Tibial artery (tissue), 4 donors: ENCODE data around the gene TOMM6.

ENCODE experiments used
- DNase-seq, 2 donors: peaks; one replicate each; pipeline ENCODE4 v3.0.0-alpha.2; 2019
- H3K27ac ChIP-seq, 2 donors: fragments of 200-600 bp; sonication (generic) in 1 of 2; 1 replicate in 1 of 2; 2 replicates in 1 of 2; pipeline ENCODE4 v1.5.1; 2018 to 2019; ENCODE audit warnings: mild to moderate bottlenecking in 1 of 2
- H3K27me3 ChIP-seq, 2 donors: fragments of 200-600 bp; sonication (generic) in 1 of 2; one replicate each; pipeline versions ENCODE4 v1.5.1 to v1.6.0; 2016 to 2019
- H3K36me3 ChIP-seq, 3 donors: fragments of 200-600 bp; sonication (generic) in 2 of 3; one replicate each; pipeline ENCODE4 v1.5.1; 2016 to 2019; ENCODE audit warnings: mild to moderate bottlenecking in 2 of 3
- H3K4me1 ChIP-seq, 4 donors: fragments of 200-600 bp; sonication (generic) in 2 of 4; 1 replicate in 3 of 4; 2 replicates in 1 of 4; pipeline ENCODE4 v1.5.1; 2016 to 2019
- H3K4me3 ChIP-seq, 2 donors: fragments of 200-600 bp; sonication (generic) in 1 of 2; 1 replicate in 1 of 2; 2 replicates in 1 of 2; pipeline ENCODE4 v1.5.1; 2018 to 2019; ENCODE audit warnings: mild to moderate bottlenecking in 2 of 2
- H3K9me3 ChIP-seq, 3 donors: fragments of 200-600 bp; sonication (generic) in 1 of 3; one replicate each; pipeline ENCODE4 v1.5.1; 2016 to 2019
- CTCF ChIP-seq, 2 experiments: fragments of 200-600 bp in 1 of 2; fragments of 450-650 bp in 1 of 2; IDR thresholded peaks; one replicate each; pipeline ENCODE4 v1.5.1; 2017 to 2019; ENCODE audit warnings: antibody characterized with exemption in 2 of 2, mild to moderate bottlenecking in 1 of 2, moderate library complexity in 1 of 2
- intact Hi-C: fragments of 100-400 bp; cut with DNase I; formaldehyde crosslinking; loops from one replicate; pipeline ENCODE4 v1.15.0; 2023; ENCODE audit warnings: low total_unique reads

The TOMM6 gene

GRCh38 chr6:41813956-41814355 is 26.5 kb downstream of the TOMM6 start:
- Histone ChIP-seq H3K27ac (no peak overlapping the region), H3K4me3 (no peak overlapping the region), H3K36me3 (no peaks in the 10 kb centered on the region), H3K27me3 (no peaks in the 10 kb centered on the region), H3K9me3 (no peaks in the 10 kb centered on the region), H3K4me1 (no peaks in the 10 kb centered on the region)
- intact Hi-C loops, result no loop called here
- DNase-seq, result no peak
- TF ChIP-seq CTCF (IDR thresholded peaks at IDR 0.05), result no peak

DNA sequence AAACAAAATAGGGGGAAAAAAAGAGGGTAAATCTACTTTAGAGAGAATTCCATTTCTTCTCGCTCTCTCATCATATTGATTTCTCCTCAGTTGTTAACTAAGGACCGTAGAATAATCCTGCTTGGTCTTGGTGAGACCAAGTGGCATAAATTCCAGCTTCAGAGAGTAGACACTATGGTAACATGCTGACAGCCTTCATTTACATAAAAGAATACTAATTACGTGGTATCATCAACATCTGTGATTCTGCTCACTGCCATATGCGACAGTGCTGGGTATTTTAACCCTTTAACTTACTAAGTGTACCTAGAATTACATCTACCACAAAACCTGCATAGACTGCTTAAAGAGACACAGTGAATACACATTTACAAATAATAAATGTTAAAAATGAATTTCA is 27.1 kb downstream of the TOMM6 start:
- H3K9me3 ChIP-seq, result no peaks in the 10 kb centered on the region
- DNase-seq, result no peak
- TF ChIP-seq CTCF (IDR thresholded peaks at IDR 0.05), result no peak
- H3K4me1 ChIP-seq, result no peaks in the 10 kb centered on the region
- H3K4me3 ChIP-seq, result no peak overlapping the region
- intact Hi-C loops, result no loop called here
- no peaks in the 10 kb centered on the region for H3K27me3 ChIP-seq
- H3K36me3 ChIP-seq, result no peaks in the 10 kb centered on the region
- no peak overlapping the region for H3K27ac ChIP-seq

GRCh38 chr6:41815587-41815986 is 28.1 kb downstream of the TOMM6 start:
- Histone ChIP-seq H3K4me1 (no peaks in the 10 kb centered on the region), H3K27me3 (no peaks in the 10 kb centered on the region), H3K27ac (no peak overlapping the region), H3K36me3 (no peaks in the 10 kb centered on the region), H3K9me3 (no peaks in the 10 kb centered on the region), H3K4me3 (no peak overlapping the region)
- intact Hi-C loops, result no loop called here
- no peak for DNase-seq
- no peak for TF ChIP-seq CTCF (IDR thresholded peaks at IDR 0.05)

- no peak for TF ChIP-seq CTCF (IDR thresholded peaks at IDR 0.05)
- Histone ChIP-seq H3K27ac (no peak overlapping the region), H3K36me3 (no peaks in the 10 kb centered on the region), H3K9me3 (no peaks in the 10 kb centered on the region), H3K27me3 (no peaks in the 10 kb centered on the region), H3K4me1 (no peaks in the 10 kb centered on the region), H3K4me3 (no peak overlapping the region)
- intact Hi-C loops, result no loop called here
- no peak for DNase-seq
Measured at GRCh38 chr6:41818271-41819054, 31.0 kb downstream of the TOMM6 start.

DNA sequence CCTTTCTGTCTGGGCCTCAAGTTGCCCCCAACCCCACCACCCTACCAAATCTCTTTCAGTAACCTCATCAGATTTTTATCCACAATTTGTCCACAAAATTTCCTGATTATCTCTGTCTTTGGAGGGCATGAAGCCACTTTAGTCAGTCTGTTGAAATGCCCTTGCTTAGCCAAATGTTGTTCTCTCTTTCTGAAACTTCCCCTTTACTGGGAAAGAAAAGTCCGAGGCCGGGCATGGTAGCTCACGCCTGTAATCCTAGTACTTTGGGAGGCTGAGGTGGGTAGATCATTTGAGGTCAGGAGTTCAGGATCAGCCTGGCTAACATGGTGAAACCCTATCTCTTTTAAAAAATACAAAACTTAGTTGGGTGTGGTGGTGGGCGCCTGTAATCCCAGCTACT is 33.8 kb downstream of the TOMM6 start:
- DNase-seq, result no peak
- no peaks in the 10 kb centered on the region for H3K4me1 ChIP-seq
- no peaks in the 10 kb centered on the region for H3K36me3 ChIP-seq
- no peaks in the 10 kb centered on the region for H3K27me3 ChIP-seq
- H3K27ac ChIP-seq, result no peak overlapping the region
- H3K9me3 ChIP-seq, result no peaks in the 10 kb centered on the region
- no peak for TF ChIP-seq CTCF (IDR thresholded peaks at IDR 0.05)
- no peak overlapping the region for H3K4me3 ChIP-seq
- intact Hi-C loops, result no loop called here

DNA sequence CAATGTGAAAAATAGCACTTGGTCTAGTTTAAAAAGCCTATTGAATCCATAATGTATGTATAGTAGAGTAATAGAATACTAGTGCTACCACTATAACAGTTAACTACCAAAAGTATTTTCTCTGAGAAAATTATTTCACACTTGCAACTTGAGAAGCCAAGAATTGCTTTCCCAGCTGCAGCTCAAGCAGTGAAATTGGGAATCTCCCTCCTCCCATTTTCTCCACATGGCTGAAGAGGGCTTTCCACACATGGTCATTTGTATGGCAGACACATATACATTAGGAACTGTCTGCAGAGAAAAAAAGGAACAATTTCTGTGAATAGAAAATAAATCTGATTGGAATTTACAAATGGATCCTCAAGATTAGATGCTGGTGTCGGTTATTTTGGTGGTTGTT is 34.5 kb downstream of the TOMM6 start:
- Histone ChIP-seq H3K27me3 (no peaks in the 10 kb centered on the region), H3K27ac (no peak overlapping the region), H3K4me1 (no peaks in the 10 kb centered on the region), H3K4me3 (no peak overlapping the region), H3K36me3 (no peaks in the 10 kb centered on the region), H3K9me3 (no peaks in the 10 kb centered on the region)
- intact Hi-C loops, result no loop called here
- no peak for DNase-seq
- no peak for TF ChIP-seq CTCF (IDR thresholded peaks at IDR 0.05)
